ENCODE results near the gene SOX9.

GRCh38 chr17:72115781-72116525 is 4.9 kb upstream of the SOX9 start:
- TF ChIP-seq CTCF (conservative IDR thresholded peaks at IDR 0.05 in 1 of 2, IDR thresholded peaks at IDR 0.05 in 1 of 2; ENCODE audit: extremely low read depth in 1 of 2, insufficient read depth in 1 of 2, low read depth in 1 of 2, low read length in 2 of 2) (no peak), EZH2 (IDR thresholded peaks at IDR 0.05; ENCODE audit: borderline replicate concordance, low read length) (no peak)
